HFF-Myc (cell line): ENCODE results near the gene SLC23A3.

Experiments
- DNase-seq: peaks from one replicate; pipeline ENCODE4 v3.0.0-alpha.2; 2011; ENCODE audit warnings: low read depth; ENCODE audit errors: extremely low read depth
- H3K4me3 ChIP-seq: replicated peaks from 2 replicates; pipeline ENCODE4 v1.5.1; 2011; ENCODE audit warnings: low read depth, mild to moderate bottlenecking, control low read depth, low read length
- CTCF ChIP-seq: IDR thresholded peaks from 2 replicates; pipeline ENCODE4 v1.5.1; 2012; ENCODE audit warnings: mild to moderate bottlenecking, low read depth, low read length, control low read depth; ENCODE audit errors: missing control alignments

Gene SLC23A3

GRCh38 chr2:219165058-219165911 is 4.5 kb downstream of the SLC23A3 start:
- DNase-seq, result no peak
- no peak overlapping the region for H3K4me3 ChIP-seq
- no peak for TF ChIP-seq CTCF

GRCh38 chr2:219163156-219163555 is 6.7 kb downstream of the SLC23A3 start:
- no peak for TF ChIP-seq CTCF
- no peak for DNase-seq
- H3K4me3 ChIP-seq, result no peak overlapping the region

GRCh38 chr2:219161097-219161496 is 8.7 kb downstream of the SLC23A3 start:
- peak overlapping the region; percentile 57 for H3K4me3 ChIP-seq
- DNase-seq, result no peak
- no peak for TF ChIP-seq CTCF

GRCh38 chr2:219160186-219161017 is 9.4 kb downstream of the SLC23A3 start, which contains the start of gene NHEJ1:
Gene NHEJ1 (minus strand): TSS chr2:219160815. CDS start chr2:219158362, 2,453 bp downstream.
- TF ChIP-seq CTCF, result peak; percentile 96
- DNase-seq, result peak; percentile 62
- peak within 1 kb of the TSS; percentile 57 for H3K4me3 ChIP-seq

- H3K4me3 ChIP-seq, result peak overlapping the region; percentile 57
- DNase-seq, result no peak
- no peak for TF ChIP-seq CTCF
Measured at GRCh38 chr2:219159771-219160185, 10.1 kb downstream of the SLC23A3 start.

- no peak overlapping the region for H3K4me3 ChIP-seq
- DNase-seq, result no peak
- TF ChIP-seq CTCF, result no peak
Measured at GRCh38 chr2:219158586-219158985, 11.2 kb downstream of the SLC23A3 start.
